NCI-H226 (cell line): Measurements from ENCODE around the gene P2RY6.
A peak's percentile ranks its signal among the peaks of the same experiment; 100 is the strongest.

Experiments used
- DNase-seq: peaks from one replicate; pipeline ENCODE4 v3.0.0-alpha.2; 2015

P2RY6 gene

DNA sequence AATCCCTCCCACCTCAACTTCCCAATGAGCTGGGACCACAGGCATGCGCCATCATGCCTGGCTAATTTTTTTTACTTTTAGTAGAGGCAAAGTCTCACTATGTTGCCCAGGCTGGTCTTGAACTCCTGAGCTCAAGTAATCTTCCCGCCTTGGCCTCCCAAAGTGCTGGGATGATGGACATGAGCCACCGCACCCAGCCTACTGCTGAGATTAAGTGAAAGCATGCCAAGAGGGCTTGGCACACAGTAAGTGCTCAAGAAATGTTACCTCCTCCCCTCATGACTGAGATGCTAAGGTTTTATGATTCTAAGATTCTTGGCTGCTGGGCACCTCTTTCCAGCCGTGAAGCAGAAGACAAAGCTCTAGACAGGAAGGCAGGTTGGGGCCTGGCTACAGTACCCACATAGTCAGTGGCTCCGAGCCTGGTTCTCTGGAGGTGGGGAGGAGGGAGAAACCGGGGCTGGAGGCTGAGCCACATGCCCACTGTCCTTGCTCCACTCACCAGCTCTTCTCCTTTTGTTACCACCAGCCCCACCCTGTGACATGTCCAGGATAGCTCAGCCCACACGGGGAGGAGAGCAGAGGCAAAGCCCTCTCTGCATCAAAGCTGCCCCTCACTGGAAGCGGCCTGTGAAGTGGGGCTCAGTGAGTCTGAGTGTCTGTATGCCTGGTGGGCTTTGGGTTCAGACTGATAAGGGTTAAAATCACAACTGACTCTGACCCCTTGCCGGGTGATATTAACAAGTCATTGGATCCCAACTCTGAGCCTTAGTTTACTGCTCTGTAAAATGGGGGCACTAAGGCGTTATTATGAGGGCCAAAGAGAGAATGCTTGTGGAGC lies 48.8 kb downstream of the P2RY6 start:
- DNase-seq = peak; percentile 82

DNA sequence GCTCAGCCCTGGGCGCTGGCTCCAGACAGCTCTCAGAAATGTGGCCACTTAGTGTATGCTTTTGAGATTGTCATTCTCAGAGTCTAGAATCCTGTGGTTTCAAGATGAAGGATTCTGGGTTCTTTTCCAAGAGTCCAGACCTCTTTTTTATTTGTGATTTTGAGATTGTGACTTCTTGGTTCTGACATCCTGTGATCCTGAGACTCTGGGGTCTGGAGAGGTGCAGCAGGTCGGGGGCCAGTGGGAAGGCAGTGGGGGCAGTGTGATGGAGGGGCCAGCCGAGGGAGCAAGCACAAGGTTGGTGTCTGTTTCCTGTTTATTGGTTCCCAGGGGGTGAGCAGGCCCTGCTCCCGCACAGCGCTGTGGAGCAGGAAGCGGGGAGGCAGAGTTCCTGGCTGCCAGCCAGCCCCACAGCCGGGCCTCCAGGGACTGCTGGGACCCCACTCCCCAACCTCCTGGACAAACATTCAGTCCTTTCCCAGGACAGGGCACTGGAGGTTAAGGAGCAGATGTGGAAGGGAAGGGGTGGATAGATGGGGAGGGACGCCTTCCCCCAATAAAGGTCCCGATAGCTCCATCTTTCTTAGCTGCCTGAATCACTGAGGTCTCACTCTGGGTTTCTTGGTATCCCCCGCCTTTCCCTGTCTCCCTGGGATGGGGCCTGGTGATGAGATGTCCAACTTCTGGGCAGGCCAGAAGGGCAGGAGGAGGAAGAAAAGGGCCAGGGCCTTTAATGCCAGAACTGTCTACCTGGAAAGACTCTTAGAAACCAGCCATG lies 49.7 kb downstream of the P2RY6 start:
- peak; percentile 36 for DNase-seq

- DNase-seq = peak; percentile 33
These were observed 50.5 kb downstream of the P2RY6 start for GRCh38 chr11:73322382-73323306.

- DNase-seq = peak; percentile 81
These were observed 51.3 kb downstream of the P2RY6 start for GRCh38 chr11:73323464-73323863.

DNA sequence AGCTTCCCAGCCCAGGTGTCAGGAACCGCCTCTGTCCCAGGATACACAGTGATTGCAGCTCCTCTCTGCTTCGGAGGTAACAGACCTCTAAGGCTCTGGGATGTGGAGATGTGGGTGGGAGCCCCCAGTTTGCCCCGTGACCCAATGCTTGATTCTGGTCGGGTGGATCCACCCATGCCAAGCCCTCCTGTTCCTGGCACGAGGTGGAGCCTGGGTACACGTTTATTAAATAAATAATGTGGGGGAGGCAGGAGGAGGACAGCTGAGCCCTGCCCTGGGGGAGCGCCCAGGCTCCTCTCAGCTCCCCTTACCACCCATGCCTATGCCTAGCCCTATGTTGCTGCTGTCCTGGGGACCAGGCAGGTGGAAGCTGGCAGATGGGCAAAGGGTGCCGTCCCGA lies 52.0 kb downstream of the P2RY6 start:
- DNase-seq = no peak

- DNase-seq = no peak
These were observed 52.5 kb downstream of the P2RY6 start for GRCh38 chr11:73324665-73325035.

DNA sequence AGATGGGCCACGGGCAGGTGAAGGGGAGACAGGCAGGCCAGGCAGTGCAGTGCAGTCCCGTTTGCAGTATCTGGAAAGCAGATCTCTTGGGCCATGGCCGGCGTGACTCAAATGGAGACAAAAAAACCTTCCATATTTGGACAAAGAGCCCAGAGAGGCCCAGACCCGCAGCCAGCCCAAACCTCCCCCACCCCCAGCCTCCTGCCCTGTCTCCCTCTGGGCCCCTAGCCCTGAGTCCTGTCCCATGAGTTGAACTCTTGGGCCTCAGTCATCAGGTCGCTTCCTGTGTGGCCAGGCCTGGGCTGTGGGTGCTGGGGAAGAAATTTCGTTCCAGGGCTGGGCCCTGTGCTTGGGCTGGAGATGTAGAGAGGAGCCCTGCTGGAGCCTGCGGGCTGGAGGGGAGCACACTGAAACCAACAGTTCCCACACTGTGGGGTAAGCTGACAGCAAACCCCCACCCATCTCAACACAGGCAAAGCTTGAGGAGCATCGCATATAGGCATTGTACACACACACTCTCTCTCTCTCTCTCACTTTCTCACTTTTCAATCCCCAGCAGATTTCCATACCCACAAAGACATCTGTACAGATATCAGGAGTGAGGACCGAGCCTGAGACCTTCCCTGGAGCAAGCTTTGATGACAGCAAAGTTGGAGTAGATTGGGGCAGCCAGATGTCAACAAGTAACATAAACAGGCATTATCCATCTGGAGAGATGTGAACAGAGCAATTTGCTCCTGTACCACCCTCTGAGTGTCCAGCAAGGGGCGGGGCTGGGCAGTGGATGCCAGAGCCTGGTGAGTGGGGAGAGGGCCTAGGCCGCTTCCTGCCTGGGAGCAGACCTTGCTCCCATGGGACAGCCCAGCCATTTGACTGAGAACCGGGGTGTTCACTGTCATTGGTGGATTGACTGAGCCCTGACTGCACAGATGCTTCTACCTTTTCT lies 53.2 kb downstream of the P2RY6 start:
- no peak for DNase-seq

DNA sequence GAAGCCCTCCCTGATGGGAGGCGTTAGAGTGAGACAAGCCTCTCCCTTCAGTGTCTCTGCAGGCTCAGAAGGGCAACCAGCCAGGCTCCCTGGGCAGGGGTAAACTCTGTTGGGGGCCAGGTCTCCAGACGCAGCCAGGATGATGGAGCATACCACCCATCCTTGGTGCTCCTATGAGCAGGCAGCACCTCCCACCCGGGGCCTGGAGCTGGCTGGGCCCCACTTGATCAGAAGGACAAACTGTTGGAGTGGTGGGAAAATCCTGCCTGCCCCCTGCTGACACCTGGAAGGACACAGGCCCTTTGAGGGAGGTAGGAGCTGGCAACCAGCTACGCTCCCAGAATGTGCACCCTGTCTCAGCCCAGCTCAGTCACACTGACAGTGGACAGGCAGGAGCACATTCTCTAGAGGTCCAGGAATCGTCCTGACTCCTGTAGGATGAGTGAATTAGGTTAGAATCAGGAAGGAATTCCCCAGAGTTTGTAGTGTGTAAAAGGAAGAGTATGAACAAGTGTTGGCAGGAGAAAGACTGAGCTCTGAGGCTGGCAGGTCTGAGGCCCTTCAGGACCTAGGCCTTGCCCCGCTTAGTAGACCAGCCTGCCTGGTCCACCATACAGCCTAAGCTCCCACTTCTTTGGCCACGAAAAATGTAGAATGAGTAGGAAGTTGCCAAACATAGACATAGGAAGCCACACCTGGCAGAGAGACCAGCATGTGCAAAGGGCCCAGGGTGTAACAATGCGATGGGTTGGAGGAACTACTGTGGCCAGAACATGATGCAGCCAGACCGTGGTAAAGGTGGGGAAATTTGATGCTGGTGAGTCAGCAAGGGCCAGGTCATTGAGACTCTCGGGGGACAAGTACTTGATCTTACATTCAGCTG lies 55.0 kb downstream of the P2RY6 start:
- no peak for DNase-seq

DNA sequence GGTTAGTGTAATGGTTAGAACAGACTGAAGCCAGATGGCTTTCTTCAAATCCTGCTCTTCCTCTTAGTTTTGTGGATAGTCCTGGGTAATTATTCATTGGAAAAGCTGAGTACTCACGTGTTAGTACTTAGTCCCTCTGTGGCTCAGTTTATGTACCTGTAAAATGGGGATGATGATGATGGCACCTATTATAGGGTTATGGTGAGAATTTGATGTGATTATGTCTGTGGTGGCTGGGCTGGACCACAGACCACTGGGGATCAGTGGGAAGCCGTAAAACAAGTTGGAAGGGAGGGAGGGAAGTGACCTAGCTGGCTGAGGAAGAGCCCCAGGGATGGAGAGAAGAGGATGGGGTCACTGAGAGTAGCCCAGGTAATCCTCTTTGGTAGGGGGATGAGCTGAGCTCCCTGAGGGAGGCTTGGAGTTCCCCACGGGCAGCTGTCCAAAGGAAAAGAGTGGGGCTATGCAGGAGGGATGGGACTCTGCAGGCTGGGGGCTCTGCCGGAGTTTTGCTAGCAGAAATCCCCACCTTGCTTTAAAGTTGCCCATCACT lies 55.8 kb downstream of the P2RY6 start:
- no peak for DNase-seq

GRCh38 chr11:73330569-73331093 lies 58.5 kb downstream of the P2RY6 start:
- peak; percentile 51 for DNase-seq

DNA sequence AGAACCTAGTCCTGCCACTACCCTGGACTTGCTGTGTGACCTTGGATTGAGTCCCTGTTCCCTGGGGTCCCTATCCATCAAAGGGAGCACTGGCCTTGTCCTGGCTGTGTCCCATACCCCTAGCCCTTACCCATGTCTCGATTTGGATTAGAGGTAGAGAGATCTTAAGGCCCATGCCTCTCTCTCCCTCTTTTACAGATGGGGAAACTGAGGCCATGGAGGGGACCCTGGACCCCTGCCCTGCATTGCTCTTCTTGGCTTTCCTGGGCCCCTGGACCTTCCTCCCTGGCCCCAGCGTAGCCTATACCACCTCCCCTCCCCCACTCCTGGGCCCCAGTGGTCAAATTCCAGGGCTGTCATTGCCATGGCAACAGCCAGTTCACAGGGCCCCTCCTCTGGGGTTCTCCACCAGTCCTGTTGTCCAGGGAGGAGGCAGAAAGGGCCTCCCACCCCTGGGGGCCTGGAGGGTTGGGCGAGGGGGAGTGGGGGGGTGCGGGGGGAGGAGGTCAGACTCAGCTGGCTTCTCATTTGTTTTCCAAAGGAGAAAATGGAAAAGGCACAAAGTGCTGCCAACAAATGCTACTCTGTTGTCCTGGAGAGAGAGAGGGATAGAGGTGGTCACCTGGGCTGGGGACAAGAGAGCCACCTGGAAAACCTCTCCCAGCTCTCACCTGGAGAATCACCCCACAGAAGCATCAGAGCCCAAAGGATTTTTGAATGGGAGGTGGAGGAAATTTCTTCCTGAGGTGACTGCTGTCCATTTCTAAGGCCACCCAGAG lies 59.2 kb downstream of the P2RY6 start:
- DNase-seq = peak; percentile 48

- no peak for DNase-seq
These were observed 61.0 kb downstream of the P2RY6 start for GRCh38 chr11:73333173-73333572.

- DNase-seq = no peak
These were observed 61.7 kb downstream of the P2RY6 start for GRCh38 chr11:73333640-73334383.

DNA sequence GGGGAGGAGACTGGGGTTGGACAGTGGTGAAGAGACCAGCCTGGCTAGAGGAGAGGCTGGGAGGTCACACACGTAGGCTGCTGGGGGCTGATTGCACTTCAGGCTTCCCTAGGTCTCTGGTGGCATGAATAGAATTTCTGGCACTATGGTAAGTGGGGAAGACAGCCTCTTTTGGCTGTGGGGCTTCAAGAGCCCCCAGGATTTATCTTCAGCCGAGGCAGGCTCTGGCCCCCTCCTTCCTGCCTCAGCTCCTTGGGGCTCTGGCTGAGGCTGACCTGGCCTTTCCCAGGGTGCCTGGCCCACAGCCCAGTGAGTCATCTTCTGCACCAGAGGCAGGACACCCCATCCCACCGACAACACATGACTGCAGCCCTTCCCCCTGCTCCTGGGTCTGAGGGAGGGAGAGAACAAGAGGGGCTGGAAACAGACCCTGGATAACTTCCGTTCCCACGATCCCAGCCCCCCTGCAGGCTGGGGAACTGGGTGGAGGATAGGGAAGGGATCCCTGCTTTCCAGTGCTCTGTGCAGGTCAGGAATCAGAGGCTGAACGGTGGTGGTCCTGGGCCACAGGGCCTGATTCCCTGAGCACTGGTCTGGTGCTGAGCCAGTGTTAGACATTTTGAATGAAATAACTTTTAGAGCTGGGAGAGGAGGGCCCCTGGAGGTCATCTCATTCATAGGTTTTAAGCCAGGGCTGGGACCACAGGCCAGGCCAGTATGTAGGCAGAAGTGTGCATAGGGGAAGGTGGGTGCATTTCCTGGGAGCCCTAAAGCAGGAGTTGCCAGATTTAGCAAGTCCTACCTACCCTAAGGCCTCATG lies 62.5 kb downstream of the P2RY6 start:
- DNase-seq = peak; percentile 91

DNA sequence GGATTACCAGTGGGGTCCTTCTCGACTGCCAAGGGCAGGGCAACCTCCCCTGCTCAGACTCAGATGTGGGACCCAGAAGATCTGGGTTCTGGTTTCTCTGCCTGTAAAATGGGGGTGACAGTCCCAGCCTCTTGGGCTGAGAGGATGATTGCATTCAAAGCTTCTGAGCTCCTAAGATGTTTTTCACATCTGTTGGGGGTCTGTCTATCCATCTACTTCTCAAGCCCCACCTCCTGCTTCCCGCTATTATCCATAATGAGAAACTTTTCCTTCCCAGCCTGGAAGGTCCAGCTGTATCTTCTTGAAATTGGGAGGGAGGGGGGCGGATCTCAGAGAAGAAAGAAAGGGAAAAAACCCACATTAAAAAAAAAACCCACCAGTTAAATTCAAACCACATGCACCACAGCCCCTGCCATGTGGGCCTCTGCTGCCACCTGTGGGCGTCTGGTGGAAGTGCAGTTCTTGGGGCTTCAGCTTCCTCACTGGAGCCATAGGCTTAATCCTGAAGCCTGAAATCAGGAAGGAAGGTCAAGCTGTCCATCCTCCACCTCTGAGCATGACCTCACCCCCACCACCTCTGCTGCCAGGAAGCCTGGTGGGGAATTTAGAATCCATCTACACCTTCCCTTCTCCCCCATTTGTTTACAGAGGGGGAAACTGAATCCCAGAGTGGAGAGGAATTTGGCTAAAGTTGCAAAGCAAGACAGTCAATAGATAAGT lies 63.2 kb downstream of the P2RY6 start:
- DNase-seq = peak; percentile 72

DNA sequence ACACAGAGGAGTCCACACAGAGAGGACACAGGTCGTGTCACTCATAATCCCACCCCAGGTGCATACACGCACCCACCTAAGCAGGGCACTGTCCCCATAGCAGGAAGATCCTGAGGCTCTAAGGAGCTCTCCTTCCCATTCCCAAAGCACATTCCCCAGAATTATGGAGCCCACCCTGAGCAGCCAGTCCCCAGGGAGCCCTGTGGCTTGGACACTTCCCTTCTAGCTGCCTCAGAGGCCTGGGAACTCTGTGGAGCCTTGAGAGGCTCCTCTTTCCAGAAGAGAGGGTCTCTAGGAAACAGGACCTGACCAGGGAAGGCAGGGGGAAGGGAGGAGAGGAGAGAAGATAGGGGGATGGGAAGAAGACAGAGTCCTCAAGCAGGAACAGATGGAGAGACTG lies 65.7 kb downstream of the P2RY6 start:
- DNase-seq = no peak

DNA sequence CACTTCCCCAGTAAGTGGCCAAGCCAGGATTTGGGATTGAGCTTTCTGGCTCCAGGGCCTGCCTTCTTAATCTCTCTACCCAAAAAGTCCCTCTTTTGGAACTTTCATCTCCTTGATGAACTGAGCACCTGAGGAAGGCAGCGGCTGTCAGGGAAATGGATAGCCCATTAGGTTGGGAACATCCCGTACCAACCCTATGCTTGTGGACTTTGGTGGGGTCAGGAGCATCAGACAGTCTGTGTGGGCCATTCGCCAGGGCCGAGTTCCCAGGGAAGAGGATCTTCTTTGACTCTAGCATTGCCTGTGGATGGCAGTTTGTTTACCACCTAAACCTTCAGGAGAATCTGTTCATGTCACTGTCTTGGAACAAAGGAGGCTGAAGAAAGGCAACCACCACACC lies 66.1 kb downstream of the P2RY6 start:
- DNase-seq = no peak
